Stimulated activated CD4-positive, alpha-beta T cell treated with anti-CD3 and anti-CD28 coated beads, Interleukin-4, amount 100 ng/mL, for 4 hours (primary cell): ENCODE results near the gene YTHDC2.

ENCODE experiments used
- DNase-seq, 2 experiments: peaks; one replicate each; pipeline ENCODE4 v3.0.0-alpha.2; 2020

Gene YTHDC2

GRCh38 chr5:113513384-113514288, at the start of gene YTHDC2:
TSS of gene YTHDC2 (plus strand) at chr5:113513694. CDS start at chr5:113513896, 202 bp downstream.
- DNase-seq: peak; percentile 83 to 86

DNA sequence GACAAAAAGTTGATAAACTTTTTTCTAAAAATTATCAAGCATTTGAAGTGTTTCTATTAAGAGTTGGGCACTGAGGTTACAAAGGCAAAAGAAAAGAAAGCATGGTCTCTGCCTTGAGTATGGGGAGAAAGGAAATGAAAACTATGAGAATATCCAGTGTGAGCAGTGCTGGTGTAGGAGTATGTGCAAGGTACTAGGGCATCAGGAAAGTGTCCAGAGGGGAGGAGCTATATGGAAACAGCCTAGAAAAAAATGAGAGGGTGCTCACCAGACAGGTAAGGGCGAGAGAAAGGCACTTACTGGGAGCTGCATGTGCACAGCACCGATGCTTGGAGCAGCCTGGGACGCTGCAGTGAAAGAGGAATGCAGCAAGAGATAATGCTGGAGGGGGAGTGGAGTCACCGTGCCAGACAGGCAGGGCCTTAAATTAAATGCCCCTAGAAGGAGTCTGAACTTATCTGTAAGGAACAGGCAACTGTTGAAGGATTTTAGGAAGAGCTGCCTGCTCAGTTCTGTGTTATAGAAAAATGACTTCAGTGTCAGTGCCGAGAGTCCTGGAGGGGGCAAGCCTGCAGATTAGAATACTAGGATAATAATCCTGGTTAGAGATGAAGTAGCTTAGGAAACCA, 39.3 kb upstream of the YTHDC2 start:
- DNase-seq: no peak

DNA sequence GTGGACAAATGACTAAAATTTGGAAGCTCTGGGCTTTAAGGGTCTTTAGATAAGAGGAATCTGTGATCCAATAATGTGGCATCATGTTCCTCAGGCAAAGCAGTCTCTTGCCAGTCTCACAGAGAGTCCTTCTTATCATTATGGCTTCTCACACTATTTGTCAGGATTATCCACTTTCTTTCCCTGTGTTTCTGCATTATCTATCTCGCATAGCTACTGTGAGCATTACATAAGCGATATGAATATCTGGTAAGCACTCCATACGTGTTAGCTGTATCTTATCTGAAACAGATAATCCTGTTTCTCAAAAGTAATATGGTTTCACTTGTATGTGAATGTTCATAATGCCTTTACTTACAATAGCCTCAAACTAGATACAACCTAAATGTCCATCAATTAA, 34.8 kb upstream of the YTHDC2 start:
- DNase-seq: no peak

DNA sequence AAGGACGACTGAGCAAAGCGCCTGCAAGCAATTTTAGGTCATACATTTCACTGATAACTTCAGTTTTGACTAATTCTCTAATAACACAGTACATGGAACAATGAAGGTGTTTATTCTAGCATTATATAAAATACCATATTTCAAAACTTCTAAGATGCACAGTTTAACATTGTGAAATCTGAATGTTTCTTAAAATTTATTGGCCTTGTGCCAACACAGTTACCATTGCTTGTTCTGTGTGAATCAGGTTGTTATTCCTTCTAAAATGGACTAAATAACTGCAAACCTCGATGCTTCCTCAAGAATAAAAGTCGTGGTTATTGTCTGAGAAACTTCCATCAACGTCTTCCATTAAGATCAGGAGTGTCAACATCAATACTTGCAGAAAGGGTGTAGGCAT, 33.3 kb upstream of the YTHDC2 start:
- no peak for DNase-seq

DNA sequence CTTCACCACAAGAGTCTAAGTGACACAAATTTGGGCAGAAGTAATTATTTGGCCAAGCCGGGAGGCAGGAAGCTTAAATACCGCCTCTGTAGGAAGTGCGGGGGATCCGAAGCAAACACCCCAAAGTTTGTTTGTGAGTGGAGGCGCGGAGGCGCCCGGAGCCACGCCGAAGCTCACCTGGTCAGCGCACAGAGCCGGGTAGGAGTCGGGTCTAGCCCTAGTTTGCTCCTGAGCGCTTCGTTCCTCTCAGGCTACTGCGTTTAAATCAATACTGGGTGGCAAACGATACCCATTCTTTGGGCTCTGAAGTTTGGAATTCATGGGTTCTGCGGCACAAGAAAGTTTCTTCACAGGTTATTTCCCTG, 26.1 kb upstream of the YTHDC2 start:
- DNase-seq: no peak

- DNase-seq: peak in 1 of 2 experiments; percentile 36
Observed at GRCh38 chr5:113487781-113488644, 25.5 kb upstream of the YTHDC2 start, which contains the start of gene MCC. TSS of gene MCC (minus strand) at chr5:113488453.

DNA sequence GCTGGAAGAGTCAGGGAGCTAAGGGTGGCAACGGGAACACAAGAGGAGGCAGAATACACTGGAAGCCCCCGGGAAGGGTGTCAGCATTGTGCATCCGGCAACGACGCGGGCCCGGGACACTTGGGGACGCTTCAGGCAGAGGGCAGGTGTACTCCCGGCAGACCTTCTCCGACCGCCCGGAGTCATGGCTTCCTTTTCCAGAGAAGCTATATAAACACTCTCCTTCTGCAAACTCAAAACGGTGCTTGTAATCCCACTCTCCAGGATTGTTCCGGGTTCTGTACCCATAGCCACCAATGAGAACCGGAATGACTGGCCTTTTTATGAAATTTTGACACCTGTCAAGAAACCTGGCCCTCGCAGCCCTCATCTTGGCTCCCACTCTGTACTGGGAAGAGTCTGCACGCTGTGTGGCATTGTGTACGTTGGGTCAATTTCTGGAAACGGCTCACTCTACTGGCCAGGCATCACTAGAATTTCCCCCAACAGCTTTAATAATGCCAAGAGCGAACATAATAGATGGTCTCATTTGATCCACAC, 24.8 kb upstream of the YTHDC2 start:
- no peak for DNase-seq

DNA sequence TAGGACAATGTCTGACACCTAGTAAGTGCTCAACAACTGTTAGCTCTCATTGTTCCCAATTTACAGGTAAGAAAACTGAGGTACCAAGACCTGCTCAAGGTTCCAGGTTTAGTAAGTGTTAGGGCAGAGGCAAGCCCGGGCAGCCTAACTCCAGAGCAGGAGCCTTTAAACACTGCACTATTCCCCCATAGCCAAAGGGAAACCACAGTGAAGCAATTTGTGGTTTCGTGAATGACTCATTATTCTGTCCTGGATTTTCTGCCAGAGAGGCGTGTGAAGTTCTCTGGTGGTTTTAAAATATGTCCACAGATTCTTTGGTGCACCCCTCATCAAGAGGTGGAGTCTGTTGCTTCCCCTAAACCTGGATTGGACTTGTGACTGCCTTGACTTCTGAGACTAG, 24.2 kb upstream of the YTHDC2 start:
- DNase-seq: no peak

GRCh38 chr5:113490317-113490716, 23.2 kb upstream of the YTHDC2 start:
- DNase-seq: no peak

DNA sequence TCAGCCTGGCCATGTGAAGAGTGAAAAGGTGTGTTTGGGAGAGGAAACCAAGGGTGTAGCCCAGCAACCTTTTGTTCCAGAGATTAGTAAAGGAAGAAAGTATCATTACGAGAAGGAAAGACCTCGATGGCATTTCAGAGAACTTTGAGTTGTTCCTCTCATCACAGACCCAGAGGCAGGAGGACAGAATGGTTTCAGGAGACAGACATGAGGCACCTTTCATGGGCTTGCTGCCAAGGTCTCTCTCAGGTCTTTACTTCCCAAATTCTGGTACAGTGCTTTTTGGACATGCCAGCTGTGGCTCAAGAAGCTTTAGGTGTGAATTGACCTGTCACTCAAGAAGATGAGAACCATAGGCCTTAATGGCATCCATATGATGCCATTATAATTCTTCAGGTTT, 22.5 kb upstream of the YTHDC2 start:
- DNase-seq: no peak

DNA sequence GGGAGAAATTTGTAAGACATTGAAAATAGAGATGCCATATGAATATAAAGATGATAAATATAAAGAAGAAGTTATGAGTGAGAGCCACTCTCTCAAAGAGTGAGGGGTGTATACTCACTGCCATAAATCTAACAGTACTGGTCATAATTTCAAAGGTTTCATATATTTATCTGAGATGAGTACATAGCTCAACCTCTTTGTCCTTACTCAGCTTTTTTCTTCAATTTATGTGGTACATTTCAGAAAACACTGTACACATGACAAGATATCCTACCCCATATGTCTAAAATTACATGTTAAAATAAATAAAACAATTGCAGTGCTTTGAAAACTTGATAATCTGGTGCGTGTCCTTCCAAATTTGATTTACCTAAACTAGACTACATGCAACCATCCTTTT, 20.0 kb upstream of the YTHDC2 start:
- no peak for DNase-seq

DNA sequence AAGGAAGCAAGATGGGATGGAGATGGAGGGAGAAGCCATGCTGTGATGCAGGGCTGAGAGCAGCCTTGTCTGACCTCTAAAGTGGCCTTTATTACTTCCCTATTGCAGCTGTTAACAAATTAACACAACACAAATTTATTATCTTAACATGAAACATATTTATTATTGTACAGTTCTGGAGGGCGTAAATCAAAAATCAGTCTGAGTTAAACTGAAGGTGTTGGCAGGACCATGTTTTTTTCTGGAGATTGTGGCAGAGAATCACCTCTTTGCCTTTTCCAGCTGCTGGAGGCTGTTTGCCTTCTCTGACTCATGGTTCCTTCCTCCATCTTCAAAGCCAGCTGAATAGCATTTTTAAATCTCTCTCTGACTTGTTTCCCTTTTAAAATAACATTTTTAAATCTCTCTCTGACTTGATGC, 18.1 kb upstream of the YTHDC2 start:
- no peak for DNase-seq

DNA sequence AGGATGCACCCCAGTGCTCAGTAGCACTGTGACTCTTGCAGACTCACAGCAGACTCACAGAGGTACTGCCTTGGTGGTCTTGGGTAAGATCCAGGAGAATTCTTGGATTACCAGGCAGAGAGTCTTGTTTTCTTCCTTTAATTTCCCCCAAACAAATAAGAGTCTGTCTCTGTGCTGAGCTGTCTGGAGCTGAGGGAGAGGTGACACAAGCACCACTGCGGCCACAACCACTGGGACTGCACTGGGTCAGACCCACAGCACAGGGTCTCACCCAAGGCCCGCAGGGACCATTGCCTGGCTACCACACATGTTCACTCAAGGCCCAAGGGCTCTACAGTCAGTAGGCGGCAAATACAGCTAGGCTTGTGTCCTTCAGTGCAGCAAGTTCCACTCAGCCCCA, 11.4 kb upstream of the YTHDC2 start:
- no peak for DNase-seq

GRCh38 chr5:113503146-113503545, 10.3 kb upstream of the YTHDC2 start:
- DNase-seq: no peak

- no peak for DNase-seq
Observed at GRCh38 chr5:113505181-113505580, 8.3 kb upstream of the YTHDC2 start.

GRCh38 chr5:113507601-113508000, 5.9 kb upstream of the YTHDC2 start:
- no peak for DNase-seq

DNA sequence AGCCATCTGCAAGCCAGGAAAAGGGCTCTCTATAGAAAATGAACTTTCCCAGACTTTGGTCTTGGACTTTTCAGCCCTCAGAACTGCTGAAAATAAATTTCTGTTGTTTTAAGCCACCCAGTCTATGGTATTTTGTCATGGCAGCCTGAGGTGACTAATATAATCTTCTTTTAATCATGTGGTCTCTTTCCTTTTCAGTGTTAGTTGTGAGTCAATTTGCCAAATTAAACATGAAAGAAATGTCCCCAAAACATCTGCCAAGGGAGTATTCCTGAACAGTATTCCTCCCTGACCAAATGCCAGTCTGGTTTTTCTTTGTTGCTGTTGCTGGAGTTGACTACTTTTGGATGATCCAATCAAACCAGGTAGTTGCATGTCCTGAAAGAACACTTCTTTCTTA, 4.7 kb upstream of the YTHDC2 start:
- no peak for DNase-seq

- DNase-seq: no peak
Observed at GRCh38 chr5:113510836-113511451, 2.5 kb upstream of the YTHDC2 start.

GRCh38 chr5:113512341-113512740, 1.2 kb upstream of the YTHDC2 start:
- no peak for DNase-seq

- DNase-seq: no peak
Observed at GRCh38 chr5:113514289-113514635, 768 bp downstream of the YTHDC2 start.

- no peak for DNase-seq
Observed at GRCh38 chr5:113518884-113519283, 5.4 kb downstream of the YTHDC2 start.

- no peak for DNase-seq
Observed at GRCh38 chr5:113519412-113519811, 5.9 kb downstream of the YTHDC2 start.

- DNase-seq: no peak
Observed at GRCh38 chr5:113520429-113520828, 6.9 kb downstream of the YTHDC2 start.
